PC-9 (cell line): ENCODE measurements around the gene DNAJC13.
"Not testable (repeated sequence)": the region's sequence is repeated elsewhere in the genome, so short reads cannot be mapped to it uniquely, and the experiment has no call there.

ENCODE experiments used
- CTCF ChIP-seq: fragments of 200-600 bp; sonication (generic); conservative IDR thresholded peaks from 2 replicates; pipeline ENCODE4 v1.6.1; 2017; ENCODE audit warnings: mixed run types, antibody characterized with exemption, mild to moderate bottlenecking, moderate library complexity
- EZH2 ChIP-seq: fragments of 200-600 bp; sonication (generic); IDR thresholded peaks from 2 replicates; pipeline ENCODE4 v1.8.0; 2017; ENCODE audit warnings: antibody characterized with exemption, low read depth

- TF ChIP-seq CTCF, EZH2: not testable (repeated sequence)
Observed at GRCh38 chr3:132376945-132377354, 40.4 kb upstream of the DNAJC13 start.
